ENCODE data around the gene DNAH6.

Gene DNAH6

DNA sequence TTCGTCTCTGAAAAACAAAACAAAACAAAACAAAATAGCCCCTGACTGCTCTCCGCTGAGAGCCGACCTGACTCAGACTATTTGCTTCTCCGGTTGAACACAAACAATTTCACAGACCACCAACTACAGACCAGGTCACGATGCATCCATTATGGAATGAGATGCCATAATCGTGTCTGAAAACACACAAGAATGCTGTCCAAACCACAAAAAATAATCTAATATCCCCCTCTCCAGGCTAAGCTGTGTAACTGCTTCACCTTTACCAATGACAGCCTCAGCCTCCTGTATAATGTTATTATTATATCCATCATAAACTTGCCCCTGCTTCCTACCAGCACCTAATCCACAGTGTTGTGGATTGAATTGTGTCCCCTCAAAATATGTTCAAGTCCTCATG, 114.7 kb downstream of the DNAH6 start:
- no peak for DNase-seq (ENCODE audit: low read depth)
- TF ChIP-seq, protein P1, sequence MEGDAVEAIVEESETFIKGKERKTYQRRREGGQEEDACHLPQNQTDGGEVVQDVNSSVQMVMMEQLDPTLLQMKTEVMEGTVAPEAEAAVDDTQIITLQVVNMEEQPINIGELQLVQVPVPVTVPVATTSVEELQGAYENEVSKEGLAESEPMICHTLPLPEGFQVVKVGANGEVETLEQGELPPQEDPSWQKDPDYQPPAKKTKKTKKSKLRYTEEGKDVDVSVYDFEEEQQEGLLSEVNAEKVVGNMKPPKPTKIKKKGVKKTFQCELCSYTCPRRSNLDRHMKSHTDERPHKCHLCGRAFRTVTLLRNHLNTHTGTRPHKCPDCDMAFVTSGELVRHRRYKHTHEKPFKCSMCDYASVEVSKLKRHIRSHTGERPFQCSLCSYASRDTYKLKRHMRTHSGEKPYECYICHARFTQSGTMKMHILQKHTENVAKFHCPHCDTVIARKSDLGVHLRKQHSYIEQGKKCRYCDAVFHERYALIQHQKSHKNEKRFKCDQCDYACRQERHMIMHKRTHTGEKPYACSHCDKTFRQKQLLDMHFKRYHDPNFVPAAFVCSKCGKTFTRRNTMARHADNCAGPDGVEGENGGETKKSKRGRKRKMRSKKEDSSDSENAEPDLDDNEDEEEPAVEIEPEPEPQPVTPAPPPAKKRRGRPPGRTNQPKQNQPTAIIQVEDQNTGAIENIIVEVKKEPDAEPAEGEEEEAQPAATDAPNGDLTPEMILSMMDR (IDR thresholded peaks at IDR 0.05; ENCODE audit: low read depth, low read length, missing control alignments): peak; percentile 52
- H3K4me3 ChIP-seq (ENCODE audit: low read depth, low read length): no peak overlapping the region

DNA sequence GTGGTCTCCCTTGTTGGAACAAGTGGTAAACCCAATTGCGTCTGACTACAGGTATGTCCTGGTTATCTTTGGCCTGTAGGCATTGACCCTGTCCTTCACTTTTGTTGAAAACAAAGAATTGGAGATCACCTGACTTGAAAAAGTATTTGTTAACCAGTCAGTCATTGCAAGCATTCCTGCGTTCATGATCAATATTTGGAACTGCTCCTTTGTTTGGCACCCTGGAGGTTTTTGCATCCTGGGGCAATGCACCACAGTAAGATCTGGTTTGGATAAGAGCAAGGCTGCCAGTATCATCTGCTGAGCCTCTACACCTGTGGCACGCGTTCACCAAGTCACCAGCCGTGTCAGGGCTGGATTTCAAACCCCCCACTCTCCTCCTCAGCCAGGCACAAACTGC, 115.7 kb downstream of the DNAH6 start:
- no peak overlapping the region for H3K4me3 ChIP-seq (ENCODE audit: low read depth, low read length)
- DNase-seq (ENCODE audit: low read depth): no peak
- TF ChIP-seq, protein P1 (IDR thresholded peaks at IDR 0.05; ENCODE audit: low read depth, low read length, missing control alignments): no peak

DNA sequence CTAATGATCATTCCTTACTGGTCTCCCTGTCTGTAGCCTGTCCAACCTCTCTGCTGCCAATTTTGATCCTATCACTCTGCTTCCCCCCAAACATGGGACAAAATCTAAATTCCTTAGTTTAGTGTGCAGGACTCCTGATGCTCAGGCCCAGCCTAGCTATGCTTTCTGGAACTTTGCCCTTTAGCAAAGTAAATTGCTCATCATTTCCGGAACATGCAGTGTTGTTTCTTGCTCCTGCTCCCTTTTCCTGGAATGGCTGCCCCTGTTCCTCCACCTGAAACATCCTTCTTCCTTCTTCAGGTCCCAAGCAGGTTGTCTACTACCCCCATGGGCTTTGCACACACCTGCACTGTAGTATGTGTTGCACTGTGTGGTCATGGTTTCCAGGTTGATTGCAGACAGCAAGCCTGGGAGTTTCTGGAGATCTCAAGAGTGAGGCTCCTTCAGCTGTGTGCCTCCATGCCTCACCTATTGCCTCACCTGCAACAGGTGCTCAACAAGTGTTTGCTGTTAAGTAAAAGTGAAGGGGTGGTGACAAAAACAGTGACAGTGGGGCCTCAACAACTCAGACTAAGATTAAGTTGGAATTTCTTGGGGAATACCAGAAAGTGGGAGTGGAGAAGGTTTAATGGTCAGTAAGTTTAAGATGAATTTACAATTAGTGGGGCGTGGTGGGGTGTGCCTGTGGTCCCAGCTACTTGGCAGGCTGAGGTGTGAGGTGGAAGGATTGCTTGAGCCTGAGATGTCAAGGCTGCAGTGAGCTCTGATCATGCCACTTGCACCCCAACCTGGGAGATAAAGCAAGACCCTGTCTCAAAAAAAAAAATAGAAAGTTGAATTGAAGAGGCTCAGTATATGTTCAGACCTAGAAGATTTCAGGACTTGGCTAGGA, 120.0 kb downstream of the DNAH6 start:
- DNase-seq (ENCODE audit: low read depth): no peak
- H3K4me3 ChIP-seq (ENCODE audit: low read depth, low read length): no peak overlapping the region
- TF ChIP-seq, protein P1 (IDR thresholded peaks at IDR 0.05; ENCODE audit: low read depth, low read length, missing control alignments): no peak

DNA sequence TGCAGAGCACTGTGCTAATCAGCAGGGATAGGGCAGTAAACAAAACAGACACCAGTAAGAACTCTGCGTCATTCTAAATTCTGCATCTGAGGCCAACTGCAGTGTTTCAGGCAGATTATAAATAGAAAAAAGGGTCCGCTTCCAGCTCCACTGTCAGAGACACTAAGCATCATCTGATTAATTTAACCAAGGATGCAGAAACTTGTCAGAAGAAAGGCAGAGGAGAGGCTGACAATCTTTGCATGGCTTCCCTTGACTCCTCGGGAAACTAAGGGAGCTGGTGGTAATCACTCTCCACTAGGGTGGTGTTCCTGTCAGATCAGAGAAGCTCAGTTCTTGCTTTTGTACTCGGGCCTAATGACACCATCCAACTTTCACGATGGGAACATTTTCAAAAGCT, 123.5 kb downstream of the DNAH6 start:
- H3K4me3 ChIP-seq (ENCODE audit: low read depth, low read length): no peak overlapping the region
- TF ChIP-seq, protein P1 (IDR thresholded peaks at IDR 0.05; ENCODE audit: low read depth, low read length, missing control alignments): no peak
- DNase-seq (ENCODE audit: low read depth): no peak

DNA sequence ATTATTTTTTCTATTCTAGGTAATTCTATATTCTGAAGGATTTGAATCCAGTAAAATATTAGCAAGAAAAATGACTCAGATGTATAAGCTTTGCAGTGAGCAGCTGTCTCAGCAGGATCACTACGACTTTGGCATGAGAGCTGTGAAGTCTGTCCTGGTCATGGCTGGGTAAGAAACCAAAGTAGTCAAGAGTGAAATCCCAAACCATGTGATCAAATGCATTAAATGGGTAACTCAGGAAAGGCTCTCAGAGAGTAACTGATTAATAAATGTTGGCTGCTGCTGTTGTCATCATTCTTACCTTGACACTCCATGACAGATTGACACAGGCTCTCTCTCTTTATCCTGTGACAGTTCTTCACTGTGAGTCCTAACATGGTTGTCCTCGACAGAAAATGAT, 124.1 kb downstream of the DNAH6 start:
- DNase-seq (ENCODE audit: low read depth): no peak
- H3K4me3 ChIP-seq (ENCODE audit: low read depth, low read length): no peak overlapping the region
- TF ChIP-seq, protein P1 (IDR thresholded peaks at IDR 0.05; ENCODE audit: low read depth, low read length, missing control alignments): no peak

DNA sequence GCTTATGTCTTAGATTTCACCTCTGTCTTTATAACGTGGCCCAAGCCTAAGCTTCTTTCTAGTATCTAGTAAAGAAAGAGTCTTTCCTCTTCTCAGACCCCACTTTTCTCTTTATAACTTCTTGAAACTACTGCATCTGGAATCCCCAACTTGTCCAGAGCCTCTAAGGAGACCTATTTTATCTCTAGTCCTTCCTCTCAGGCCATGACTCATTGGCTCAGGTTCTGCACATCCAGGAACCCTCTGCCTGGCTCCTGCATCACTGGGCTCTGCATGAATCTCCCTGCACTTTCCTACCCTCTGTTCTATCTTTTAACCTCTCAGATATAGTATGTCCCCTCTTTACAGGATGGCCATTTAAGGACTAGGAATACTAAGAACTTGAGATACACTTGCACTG, 124.7 kb downstream of the DNAH6 start:
- H3K4me3 ChIP-seq (ENCODE audit: low read depth, low read length): no peak overlapping the region
- DNase-seq (ENCODE audit: low read depth): no peak
- TF ChIP-seq, protein P1 (IDR thresholded peaks at IDR 0.05; ENCODE audit: low read depth, low read length, missing control alignments): no peak

DNA sequence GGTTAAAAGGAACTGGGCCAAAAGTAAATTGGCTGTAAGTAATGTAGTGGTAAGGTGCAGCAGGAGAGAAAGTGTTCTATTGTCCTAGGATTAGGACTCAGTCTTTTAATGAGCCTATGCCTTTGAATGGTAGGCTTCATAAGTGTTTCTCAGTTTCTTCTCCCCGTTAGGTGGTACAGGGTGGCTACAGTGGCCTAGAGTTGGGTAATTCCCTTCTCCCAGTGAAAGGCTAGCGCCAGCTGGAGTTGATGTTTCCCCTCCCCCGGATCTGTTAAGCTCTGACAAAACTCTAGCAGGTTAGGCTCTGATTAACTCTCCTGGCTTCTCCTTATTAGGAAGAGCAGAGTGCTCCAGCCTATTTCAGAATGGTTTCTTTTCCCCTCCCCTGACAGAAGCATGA, 127.7 kb downstream of the DNAH6 start:
- TF ChIP-seq, protein P1 (IDR thresholded peaks at IDR 0.05; ENCODE audit: low read depth, low read length, missing control alignments): no peak
- no peak overlapping the region for H3K4me3 ChIP-seq (ENCODE audit: low read depth, low read length)

More for the DNA sequence above, 127.7 kb downstream of the DNAH6 start:
- DNase-seq (ENCODE audit: low read depth): no peak
